GM23248 (cell line): ENCODE results near the gene MPHOSPH6. TPM values are rescaled to one million over a fixed set of nuclear protein-coding genes. Genes with fewer than 3 reads are reported as not detected.
"Not testable (repeated sequence)": the region's sequence is repeated elsewhere in the genome, so short reads cannot be mapped to it uniquely, and the experiment has no call there.

Experiments used
- DNase-seq: peaks from one replicate; pipeline ENCODE4 v3.0.0-alpha.2; 2015
- H2AFZ ChIP-seq: fragments of 200-600 bp; sonication (generic); 2 replicates; pipeline ENCODE4 v1.6.1; 2016; ENCODE audit warnings: antibody characterized with exemption
- H3F3A ChIP-seq: fragments of 200-600 bp; sonication (generic); 2 replicates; pipeline ENCODE4 v1.6.1; 2016; ENCODE audit warnings: mild to moderate bottlenecking, antibody characterized with exemption, mixed run types; ENCODE audit not compliant: insufficient read depth
- H3K27ac ChIP-seq: fragments of 200-600 bp; sonication (generic); 2 replicates; pipeline ENCODE4 v1.5.1; 2016; ENCODE audit warnings: mild to moderate bottlenecking
- H3K27me3 ChIP-seq: fragments of 200-600 bp; sonication (generic); replicated peaks from 2 replicates; pipeline ENCODE4 v1.6.1; 2016; ENCODE audit warnings: mild to moderate bottlenecking; ENCODE audit not compliant: insufficient read depth
- H3K36me3 ChIP-seq: fragments of 200-600 bp; sonication (generic); 2 replicates; pipeline ENCODE4 v1.6.1; 2016; ENCODE audit warnings: low read depth, mild to moderate bottlenecking
- H3K4me1 ChIP-seq: fragments of 200-600 bp; sonication (generic); 2 replicates; pipeline ENCODE4 v1.6.1; 2016; ENCODE audit warnings: mild to moderate bottlenecking; ENCODE audit not compliant: insufficient read depth
- H3K4me2 ChIP-seq: fragments of 200-600 bp; sonication (generic); one replicate; pipeline ENCODE4 v1.6.1; 2016; ENCODE audit warnings: mild to moderate bottlenecking; ENCODE audit not compliant: unreplicated experiment
- H3K4me3 ChIP-seq: fragments of 200-600 bp; sonication (generic); 2 replicates; pipeline ENCODE4 v1.5.1; 2016; ENCODE audit warnings: mild to moderate bottlenecking
- H3K79me2 ChIP-seq: fragments of 200-600 bp; sonication (generic); 2 replicates; pipeline ENCODE4 v1.6.1; 2016; ENCODE audit warnings: mild to moderate bottlenecking; ENCODE audit not compliant: insufficient read depth
- H3K9ac ChIP-seq: fragments of 200-600 bp; sonication (generic); 2 replicates; pipeline ENCODE4 v1.6.1; 2016; ENCODE audit warnings: mild to moderate bottlenecking
- H3K9me2 ChIP-seq: fragments of 200-600 bp; sonication (generic); 2 replicates; pipeline ENCODE4 v1.6.1; 2016; ENCODE audit warnings: mixed run types, mild to moderate bottlenecking, moderate library complexity; ENCODE audit not compliant: insufficient read depth
- H3K9me3 ChIP-seq: fragments of 200-600 bp; sonication (generic); one replicate; pipeline ENCODE4 v1.6.1; 2017; ENCODE audit warnings: low read depth
- H4K20me1 ChIP-seq: fragments of 200-600 bp; sonication (generic); 2 replicates; pipeline ENCODE4 v1.6.0; 2016; ENCODE audit not compliant: insufficient read depth
- EZH2 ChIP-seq: fragments of 200-600 bp; sonication (generic); IDR thresholded peaks from 2 replicates; pipeline ENCODE4 v1.6.1; 2018; ENCODE audit warnings: antibody characterized with exemption, mild to moderate bottlenecking; ENCODE audit not compliant: insufficient read depth, poor library complexity, severe bottlenecking
- EZH2phosphoT487 ChIP-seq: fragments of 200-600 bp; sonication (generic); IDR thresholded peaks from 2 replicates; pipeline ENCODE4 v1.6.1; 2018; ENCODE audit warnings: antibody characterized with exemption, moderate library complexity, mild to moderate bottlenecking, low read depth; ENCODE audit not compliant: insufficient read depth
- WGBS, 2 experiments: methylation state at CpG; one replicate each; pipeline ENCODE4 v1.1.6; 2015 to 2017; ENCODE audit warnings: low lambda C conversion rate in 2 of 2, low coverage in 1 of 2; ENCODE audit errors: missing lambda C conversion rate in 2 of 2; 5-methylcytosine and 5-hydroxymethylcytosine counted together
- in situ Hi-C: fragments of 300-500 bp; cut with MboI; formaldehyde crosslinking; loops from 2 replicates; pipeline ENCODE4 v1.15.0; 2020
- polyA plus RNA-seq: library from polyadenylated mRNA; unstranded; fragments of >200 nt; fragmentation: Nextera tagmentation; extraction: Ambion mirVana; gene quantifications from 2 replicates; pipeline ENCODE4 v1.2.1, GENCODE V29; 2016
- total RNA-seq: library from RNA; depleted of rRNA; stranded (reverse); fragments of >200 nt; shearing (Covaris generic); gene quantifications from 2 replicates; pipeline ENCODE4 v1.2.3, GENCODE V29; 2014

MPHOSPH6 gene
- total and polyA plus RNA-seq, 2 experiments from 2014 or later: 33.5 to 34.9 TPM

DNA sequence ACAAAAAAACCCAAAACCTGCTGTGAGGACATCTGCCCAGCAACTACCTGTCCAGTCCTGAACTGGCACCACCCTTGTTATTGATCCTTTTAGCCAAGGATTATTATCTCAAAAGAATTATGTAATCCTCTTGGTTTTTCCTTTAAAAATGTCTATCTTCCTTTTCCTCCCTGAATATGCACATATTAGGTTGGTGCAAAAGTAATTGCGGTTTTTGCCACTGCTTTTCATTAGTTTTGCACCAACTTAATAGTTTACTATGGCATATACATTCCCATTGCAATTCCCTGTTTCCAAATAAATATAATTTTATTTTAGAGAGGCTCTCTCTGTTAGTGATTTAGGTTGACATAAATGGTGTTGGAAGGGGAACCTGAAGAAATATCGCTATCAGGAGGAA is 51.3 kb downstream of the MPHOSPH6 start:
- no peaks in the 10 kb centered on the region for H3K79me2 ChIP-seq
- no peaks in the 10 kb centered on the region for H3K9me3 ChIP-seq
- 94% methylated on average over 2 of the region's 2 CpGs for WGBS, 2 experiments
- no peaks in the 10 kb centered on the region for H3K9me2 ChIP-seq
- no peak for DNase-seq
- in situ Hi-C loops: no loop called here
- H3K27me3 ChIP-seq: no peaks in the 10 kb centered on the region
- no peaks in the 10 kb centered on the region for H3K36me3 ChIP-seq
- H3F3A ChIP-seq: no peaks in the 10 kb centered on the region
- H3K9ac ChIP-seq: no peak overlapping the region
- no peak overlapping the region for H2AFZ ChIP-seq
- H3K4me1 ChIP-seq: no peaks in the 10 kb centered on the region
- H4K20me1 ChIP-seq: no peaks in the 10 kb centered on the region
- TF ChIP-seq EZH2phosphoT487 (no peak), EZH2 (no peak)
- H3K4me3 ChIP-seq: no peak overlapping the region
- no peak overlapping the region for H3K27ac ChIP-seq
- no peak overlapping the region for H3K4me2 ChIP-seq

- in situ Hi-C loops: no loop called here
Observed at GRCh38 chr16:82116535-82116934, 53.5 kb downstream of the MPHOSPH6 start.

DNA sequence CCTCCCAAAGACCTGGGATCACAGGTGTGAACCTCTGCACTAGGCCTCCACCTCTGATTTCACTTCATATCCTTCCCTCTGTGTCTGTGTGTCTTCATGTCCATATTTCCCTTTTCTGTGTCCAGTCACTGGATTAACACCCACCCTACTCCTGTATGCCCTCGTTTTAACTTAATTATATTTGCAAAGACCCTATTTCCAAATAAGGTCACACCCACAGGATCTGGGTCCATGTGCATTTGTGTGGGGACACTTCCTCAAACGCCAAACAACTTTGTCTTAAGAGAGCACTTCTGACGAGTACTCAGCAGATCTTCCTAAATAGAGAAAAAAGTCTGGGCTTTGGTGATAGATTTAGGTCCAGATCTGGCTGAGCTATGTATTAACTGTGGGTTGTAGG is 56.3 kb downstream of the MPHOSPH6 start:
- Histone ChIP-seq H3K27me3 (no peaks in the 10 kb centered on the region), H3F3A (no peaks in the 10 kb centered on the region), H3K9me3 (no peaks in the 10 kb centered on the region), H3K4me2 (no peak overlapping the region), H3K4me1 (no peaks in the 10 kb centered on the region), H4K20me1 (no peaks in the 10 kb centered on the region), H3K9ac (no peak overlapping the region), H3K79me2 (no peaks in the 10 kb centered on the region), H3K4me3 (no peak overlapping the region), H3K36me3 (no peaks in the 10 kb centered on the region), H2AFZ (no peak overlapping the region), H3K27ac (no peak overlapping the region), H3K9me2 (no peaks in the 10 kb centered on the region)
- in situ Hi-C loops: no loop called here
- no peak for DNase-seq
- WGBS, 2 experiments: 42 to 46% methylated on average over 3 of the region's 3 CpGs
- TF ChIP-seq EZH2phosphoT487: no peak
- TF ChIP-seq EZH2: no peak

More at GRCh38 chr16:82116535-82116934, 53.5 kb downstream of the MPHOSPH6 start:
- TF ChIP-seq EZH2phosphoT487 (no peak), EZH2 (no peak)
- Histone ChIP-seq H3K27me3 (no peaks in the 10 kb centered on the region), H3K4me2 (no peak overlapping the region), H2AFZ (no peak overlapping the region), H3K9me3 (no peaks in the 10 kb centered on the region), H3F3A (no peaks in the 10 kb centered on the region), H4K20me1 (no peaks in the 10 kb centered on the region), H3K27ac (no peak overlapping the region), H3K79me2 (no peaks in the 10 kb centered on the region), H3K9me2 (no peaks in the 10 kb centered on the region), H3K4me1 (no peaks in the 10 kb centered on the region), H3K36me3 (no peaks in the 10 kb centered on the region), H3K4me3 (no peak overlapping the region), H3K9ac (no peak overlapping the region)
- WGBS, 2 experiments: 23 to 43% methylated on average over 1 of the region's 1 CpG
- no peak for DNase-seq

- in situ Hi-C loops: no loop called here
- no peak for TF ChIP-seq EZH2phosphoT487
- TF ChIP-seq EZH2: no peak
- no peak overlapping the region for H3K9ac ChIP-seq
Observed at GRCh38 chr16:82111944-82112343, 58.1 kb downstream of the MPHOSPH6 start.

DNA sequence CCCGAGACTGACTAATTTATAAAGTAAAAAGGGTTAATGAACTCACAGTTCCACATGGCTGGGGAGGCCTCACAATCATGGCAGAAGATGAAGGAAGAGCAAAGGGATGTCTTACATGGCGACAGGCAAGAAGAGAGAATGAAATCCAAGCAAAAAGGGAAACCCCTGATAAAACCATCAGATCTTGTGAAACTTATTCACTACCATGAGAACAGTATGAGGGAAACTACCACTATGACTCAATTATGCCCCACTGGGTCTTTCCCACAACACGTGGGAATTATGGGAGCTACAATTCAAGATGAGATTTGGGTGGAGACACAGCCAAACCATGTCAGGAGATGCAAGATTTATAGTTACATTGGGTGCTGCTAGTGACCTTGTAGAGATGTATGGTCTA is 60.8 kb downstream of the MPHOSPH6 start:
- H3K4me1 ChIP-seq, H4K20me1 ChIP-seq, H3K27me3 ChIP-seq, H2AFZ ChIP-seq, in situ Hi-C loops, H3K4me2 ChIP-seq, H3K9me3 ChIP-seq, H3K79me2 ChIP-seq, H3K27ac ChIP-seq, H3K9ac ChIP-seq, H3F3A ChIP-seq, H3K9me2 ChIP-seq, H3K4me3 ChIP-seq, H3K36me3 ChIP-seq, DNase-seq: not testable (repeated sequence)
- 58% methylated on average over 3 of the region's 3 CpGs for WGBS, 2 experiments

More at GRCh38 chr16:82111944-82112343, 58.1 kb downstream of the MPHOSPH6 start:
- DNase-seq: no peak
- Histone ChIP-seq H3K4me1 (no peaks in the 10 kb centered on the region), H3K4me2 (no peak overlapping the region), H3K36me3 (no peaks in the 10 kb centered on the region), H4K20me1 (no peaks in the 10 kb centered on the region), H3K79me2 (no peaks in the 10 kb centered on the region), H3K27ac (no peak overlapping the region), H3F3A (no peaks in the 10 kb centered on the region), H2AFZ (no peak overlapping the region), H3K9me3 (no peaks in the 10 kb centered on the region), H3K4me3 (no peak overlapping the region), H3K27me3 (no peaks in the 10 kb centered on the region), H3K9me2 (no peaks in the 10 kb centered on the region)
- 82 to 93% methylated on average over 2 of the region's 2 CpGs for whole genome bisulfite sequencing, 2 experiments
